HEK293 (cell line): ENCODE data around the gene IFNG.

Experiments used
- GLI2 ChIP-seq: fragments of 450-650 bp; formaldehyde crosslinking; IDR thresholded peaks from 2 replicates; pipeline ENCODE4; 2017; ENCODE audit warnings: missing biosample characterization, missing genetic modification characterization, low read depth, borderline replicate concordance
- ZBTB7A ChIP-seq: fragments of 450-650 bp; formaldehyde crosslinking; IDR thresholded peaks from 2 replicates; pipeline ENCODE4 v1.5.1; 2016; ENCODE audit warnings: low read depth, missing biosample characterization, missing genetic modification characterization
- ZNF24 ChIP-seq: fragments of 450-650 bp; formaldehyde crosslinking; IDR thresholded peaks from 2 replicates; pipeline ENCODE4 v1.5.1; 2016; ENCODE audit warnings: missing biosample characterization, missing genetic modification characterization
- TF ChIP-seq, protein P1 (sequence below): fragments of 450-650 bp; formaldehyde crosslinking; IDR thresholded peaks from 2 replicates; pipeline ENCODE4 v1.5.1; 2016; ENCODE audit warnings: missing biosample characterization, missing genetic modification characterization
- TF ChIP-seq, protein P2 (sequence below): fragments of 450-650 bp; formaldehyde crosslinking; IDR thresholded peaks from 2 replicates; pipeline ENCODE4 v1.5.1; 2016; ENCODE audit warnings: missing biosample characterization, missing genetic modification characterization
- TF ChIP-seq, protein P3 (sequence below): fragments of 450-650 bp; formaldehyde crosslinking; conservative IDR thresholded peaks from 2 replicates; pipeline ENCODE4 v1.5.1; 2016; ENCODE audit warnings: low read depth, missing biosample characterization, missing genetic modification characterization
- TF ChIP-seq, protein P4 (sequence below): fragments of 450-650 bp; formaldehyde crosslinking; IDR thresholded peaks from 2 replicates; pipeline ENCODE4 v1.5.1; 2016; ENCODE audit warnings: missing biosample characterization, missing genetic modification characterization

DNA sequence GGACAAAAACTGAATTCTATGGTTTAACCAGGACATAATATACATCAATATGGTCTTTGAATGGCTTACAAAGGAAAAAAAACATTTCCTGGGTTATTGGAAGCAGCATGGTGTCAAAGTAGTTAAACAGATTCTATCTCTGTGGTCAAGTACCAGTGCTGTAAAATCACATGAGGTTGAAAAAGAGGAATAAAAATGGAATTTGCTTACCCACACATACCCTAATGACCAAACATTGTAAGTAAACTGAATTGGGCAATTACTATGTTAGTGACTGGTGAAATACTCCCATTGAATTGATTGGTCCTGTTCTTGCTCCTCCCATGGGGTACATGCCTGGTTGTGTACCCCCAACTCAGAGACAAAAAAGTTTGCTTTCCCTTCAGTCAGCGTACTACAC lies 19.6 kb downstream of the IFNG start:
- TF ChIP-seq, protein P1, sequence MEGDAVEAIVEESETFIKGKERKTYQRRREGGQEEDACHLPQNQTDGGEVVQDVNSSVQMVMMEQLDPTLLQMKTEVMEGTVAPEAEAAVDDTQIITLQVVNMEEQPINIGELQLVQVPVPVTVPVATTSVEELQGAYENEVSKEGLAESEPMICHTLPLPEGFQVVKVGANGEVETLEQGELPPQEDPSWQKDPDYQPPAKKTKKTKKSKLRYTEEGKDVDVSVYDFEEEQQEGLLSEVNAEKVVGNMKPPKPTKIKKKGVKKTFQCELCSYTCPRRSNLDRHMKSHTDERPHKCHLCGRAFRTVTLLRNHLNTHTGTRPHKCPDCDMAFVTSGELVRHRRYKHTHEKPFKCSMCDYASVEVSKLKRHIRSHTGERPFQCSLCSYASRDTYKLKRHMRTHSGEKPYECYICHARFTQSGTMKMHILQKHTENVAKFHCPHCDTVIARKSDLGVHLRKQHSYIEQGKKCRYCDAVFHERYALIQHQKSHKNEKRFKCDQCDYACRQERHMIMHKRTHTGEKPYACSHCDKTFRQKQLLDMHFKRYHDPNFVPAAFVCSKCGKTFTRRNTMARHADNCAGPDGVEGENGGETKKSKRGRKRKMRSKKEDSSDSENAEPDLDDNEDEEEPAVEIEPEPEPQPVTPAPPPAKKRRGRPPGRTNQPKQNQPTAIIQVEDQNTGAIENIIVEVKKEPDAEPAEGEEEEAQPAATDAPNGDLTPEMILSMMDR (tag by site-specific recombination), result no peak
- TF ChIP-seq ZNF24 (tag by site-specific recombination) (no peak), ZBTB7A (no peak), GLI2 (tag by site-specific recombination) (no peak)
- TF ChIP-seq, protein P2, sequence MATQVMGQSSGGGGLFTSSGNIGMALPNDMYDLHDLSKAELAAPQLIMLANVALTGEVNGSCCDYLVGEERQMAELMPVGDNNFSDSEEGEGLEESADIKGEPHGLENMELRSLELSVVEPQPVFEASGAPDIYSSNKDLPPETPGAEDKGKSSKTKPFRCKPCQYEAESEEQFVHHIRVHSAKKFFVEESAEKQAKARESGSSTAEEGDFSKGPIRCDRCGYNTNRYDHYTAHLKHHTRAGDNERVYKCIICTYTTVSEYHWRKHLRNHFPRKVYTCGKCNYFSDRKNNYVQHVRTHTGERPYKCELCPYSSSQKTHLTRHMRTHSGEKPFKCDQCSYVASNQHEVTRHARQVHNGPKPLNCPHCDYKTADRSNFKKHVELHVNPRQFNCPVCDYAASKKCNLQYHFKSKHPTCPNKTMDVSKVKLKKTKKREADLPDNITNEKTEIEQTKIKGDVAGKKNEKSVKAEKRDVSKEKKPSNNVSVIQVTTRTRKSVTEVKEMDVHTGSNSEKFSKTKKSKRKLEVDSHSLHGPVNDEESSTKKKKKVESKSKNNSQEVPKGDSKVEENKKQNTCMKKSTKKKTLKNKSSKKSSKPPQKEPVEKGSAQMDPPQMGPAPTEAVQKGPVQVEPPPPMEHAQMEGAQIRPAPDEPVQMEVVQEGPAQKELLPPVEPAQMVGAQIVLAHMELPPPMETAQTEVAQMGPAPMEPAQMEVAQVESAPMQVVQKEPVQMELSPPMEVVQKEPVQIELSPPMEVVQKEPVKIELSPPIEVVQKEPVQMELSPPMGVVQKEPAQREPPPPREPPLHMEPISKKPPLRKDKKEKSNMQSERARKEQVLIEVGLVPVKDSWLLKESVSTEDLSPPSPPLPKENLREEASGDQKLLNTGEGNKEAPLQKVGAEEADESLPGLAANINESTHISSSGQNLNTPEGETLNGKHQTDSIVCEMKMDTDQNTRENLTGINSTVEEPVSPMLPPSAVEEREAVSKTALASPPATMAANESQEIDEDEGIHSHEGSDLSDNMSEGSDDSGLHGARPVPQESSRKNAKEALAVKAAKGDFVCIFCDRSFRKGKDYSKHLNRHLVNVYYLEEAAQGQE, result no peak
- TF ChIP-seq, protein P3, sequence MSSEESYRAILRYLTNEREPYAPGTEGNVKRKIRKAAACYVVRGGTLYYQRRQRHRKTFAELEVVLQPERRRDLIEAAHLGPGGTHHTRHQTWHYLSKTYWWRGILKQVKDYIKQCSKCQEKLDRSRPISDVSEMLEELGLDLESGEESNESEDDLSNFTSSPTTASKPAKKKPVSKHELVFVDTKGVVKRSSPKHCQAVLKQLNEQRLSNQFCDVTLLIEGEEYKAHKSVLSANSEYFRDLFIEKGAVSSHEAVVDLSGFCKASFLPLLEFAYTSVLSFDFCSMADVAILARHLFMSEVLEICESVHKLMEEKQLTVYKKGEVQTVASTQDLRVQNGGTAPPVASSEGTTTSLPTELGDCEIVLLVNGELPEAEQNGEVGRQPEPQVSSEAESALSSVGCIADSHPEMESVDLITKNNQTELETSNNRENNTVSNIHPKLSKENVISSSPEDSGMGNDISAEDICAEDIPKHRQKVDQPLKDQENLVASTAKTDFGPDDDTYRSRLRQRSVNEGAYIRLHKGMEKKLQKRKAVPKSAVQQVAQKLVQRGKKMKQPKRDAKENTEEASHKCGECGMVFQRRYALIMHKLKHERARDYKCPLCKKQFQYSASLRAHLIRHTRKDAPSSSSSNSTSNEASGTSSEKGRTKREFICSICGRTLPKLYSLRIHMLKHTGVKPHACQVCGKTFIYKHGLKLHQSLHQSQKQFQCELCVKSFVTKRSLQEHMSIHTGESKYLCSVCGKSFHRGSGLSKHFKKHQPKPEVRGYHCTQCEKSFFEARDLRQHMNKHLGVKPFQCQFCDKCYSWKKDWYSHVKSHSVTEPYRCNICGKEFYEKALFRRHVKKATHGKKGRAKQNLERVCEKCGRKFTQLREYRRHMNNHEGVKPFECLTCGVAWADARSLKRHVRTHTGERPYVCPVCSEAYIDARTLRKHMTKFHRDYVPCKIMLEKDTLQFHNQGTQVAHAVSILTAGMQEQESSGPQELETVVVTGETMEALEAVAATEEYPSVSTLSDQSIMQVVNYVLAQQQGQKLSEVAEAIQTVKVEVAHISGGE, result no peak
- TF ChIP-seq, protein P4, sequence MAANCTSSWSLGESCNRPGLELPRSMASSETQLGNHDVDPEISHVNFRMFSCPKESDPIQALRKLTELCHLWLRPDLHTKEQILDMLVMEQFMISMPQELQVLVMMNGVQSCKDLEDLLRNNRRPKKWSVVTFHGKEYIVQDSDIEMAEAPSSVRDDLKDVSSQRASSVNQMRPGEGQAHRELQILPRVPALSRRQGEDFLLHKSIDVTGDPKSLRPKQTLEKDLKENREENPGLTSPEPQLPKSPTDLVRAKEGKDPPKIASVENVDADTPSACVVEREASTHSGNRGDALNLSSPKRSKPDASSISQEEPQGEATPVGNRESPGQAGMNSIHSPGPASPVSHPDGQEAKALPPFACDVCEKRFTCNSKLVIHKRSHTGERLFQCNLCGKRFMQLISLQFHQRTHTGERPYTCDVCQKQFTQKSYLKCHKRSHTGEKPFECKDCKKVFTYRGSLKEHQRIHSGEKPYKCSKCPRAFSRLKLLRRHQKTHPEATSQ (tag by site-specific recombination), result no peak
